HepG2 (cell line): ENCODE data around the gene SH3D21. TPM values are rescaled to one million over a fixed set of nuclear protein-coding genes. Genes with fewer than 3 reads are reported as not detected.

Experiments
- BRD4 ChIP-seq: sonication (generic); formaldehyde crosslinking; IDR thresholded peaks from 2 replicates; pipeline ENCODE4 v1.4.0; 2020; ENCODE audit warnings: missing genetic modification reagents
- CEBPB ChIP-seq: IDR thresholded peaks from 2 replicates; pipeline ENCODE4 v1.6.1; 2011; ENCODE audit warnings: low read depth, low read length, improper control_type of control experiment, borderline replicate concordance
- GMEB2 ChIP-seq: IDR thresholded peaks from 2 replicates; pipeline ENCODE4 v1.6.1; 2016; ENCODE audit warnings: missing biosample characterization, missing genetic modification reagents, low read depth
- HNRNPL ChIP-seq: fragments of 200-400 bp; formaldehyde crosslinking; IDR thresholded peaks from 2 replicates; pipeline ENCODE4 v1.6.1; 2017; ENCODE audit warnings: mild to moderate bottlenecking, low read depth, low read length
- KAT2B ChIP-seq: fragments of 150-350 bp; IDR thresholded peaks from 2 replicates; pipeline ENCODE4 v1.6.1; 2014; ENCODE audit warnings: low read depth, low read length, borderline replicate concordance
- KDM2A ChIP-seq: sonication (generic); formaldehyde crosslinking; IDR thresholded peaks from 2 replicates; pipeline ENCODE4 v1.4.0; 2020; ENCODE audit warnings: low read depth, missing genetic modification reagents, borderline replicate concordance
- KDM5B ChIP-seq: sonication (generic); formaldehyde crosslinking; IDR thresholded peaks from 2 replicates; pipeline ENCODE4 v1.4.0; 2020; ENCODE audit warnings: missing genetic modification reagents, mild to moderate bottlenecking, borderline replicate concordance
- NBN ChIP-seq: fragments of 450-650 bp; conservative IDR thresholded peaks from 2 replicates; pipeline ENCODE4 v1.6.1; 2017
- PRPF4 ChIP-seq: fragments of 200-400 bp; formaldehyde crosslinking; IDR thresholded peaks from 2 replicates; pipeline ENCODE4 v1.6.1; 2016; ENCODE audit warnings: low read length, low read depth; ENCODE audit not compliant: poor library complexity, severe bottlenecking
- RERE ChIP-seq: IDR thresholded peaks from 2 replicates; pipeline ENCODE4 v1.6.1; 2016; ENCODE audit warnings: low read depth, missing genetic modification reagents, missing compliant biosample characterization
- RFX5 ChIP-seq: IDR thresholded peaks from 2 replicates; pipeline ENCODE4 v1.6.1; 2011; ENCODE audit warnings: low read depth, low read length, improper control_type of control experiment
- RFXAP ChIP-seq: sonication (generic); formaldehyde crosslinking; IDR thresholded peaks from 2 replicates; pipeline ENCODE4 v1.4.0; 2020; ENCODE audit warnings: missing genetic modification reagents, borderline replicate concordance
- ZFP41 ChIP-seq: sonication (generic); formaldehyde crosslinking; IDR thresholded peaks from 2 replicates; pipeline ENCODE4 v1.4.0; 2020; ENCODE audit warnings: mild to moderate bottlenecking, missing genetic modification reagents, borderline replicate concordance
- ZIK1 ChIP-seq: sonication (generic); formaldehyde crosslinking; IDR thresholded peaks from 2 replicates; pipeline ENCODE4 v1.5.0; 2020; ENCODE audit warnings: mild to moderate bottlenecking, low read depth, missing genetic modification reagents, borderline replicate concordance
- ZNF101 ChIP-seq: sonication (generic); formaldehyde crosslinking; IDR thresholded peaks from 2 replicates; pipeline ENCODE4 v1.4.0; 2020; ENCODE audit warnings: mild to moderate bottlenecking, low read depth, missing genetic modification reagents, borderline replicate concordance
- ZNF589 ChIP-seq: sonication (generic); formaldehyde crosslinking; conservative IDR thresholded peaks from 2 replicates; pipeline ENCODE4 v1.8.0; 2022; ENCODE audit warnings: mild to moderate bottlenecking, moderate library complexity, missing genetic modification reagents
- ZNF598 ChIP-seq: sonication (generic); formaldehyde crosslinking; IDR thresholded peaks from 2 replicates; pipeline ENCODE4 v1.5.1; 2020; ENCODE audit warnings: mild to moderate bottlenecking, missing genetic modification reagents, borderline replicate concordance
- ZNF619 ChIP-seq: sonication (generic); formaldehyde crosslinking; IDR thresholded peaks from 2 replicates; pipeline ENCODE4 v1.4.0; 2020; ENCODE audit warnings: mild to moderate bottlenecking, missing genetic modification reagents
- ZNF772 ChIP-seq: sonication (generic); formaldehyde crosslinking; IDR thresholded peaks from 2 replicates; pipeline ENCODE4 v1.5.0; 2020; ENCODE audit warnings: mild to moderate bottlenecking, missing genetic modification reagents
- polyA plus RNA-seq, 8 experiments: library from polyadenylated mRNA; depleted of rRNA in 3 of 8; stranded (reverse) in 7 of 8; unstranded in 1 of 8; fragments of >200 nt; fragmentation: Illumina TruSeq in 4 of 8; extraction: Trizol in 4 of 8; gene quantifications; 2 replicates each; pipeline versions ENCODE4 v1.2.1 to v1.2.3, GENCODE V29; 2011 to 2016; ENCODE audit warnings: low read depth in 4 of 8, missing spikeins in 1 of 8, mixed read lengths in 1 of 8; ENCODE audit not compliant: insufficient read depth in 1 of 8
- total RNA-seq, 5 experiments: library from RNA; depleted of rRNA; stranded (reverse); fragments of >200 nt; fragmentation: Illumina TruSeq; extraction: Trizol; gene quantifications; 2 replicates each; pipeline ENCODE4 v1.2.3, GENCODE V29; 2016; ENCODE audit warnings: low read depth in 1 of 5
- TF ChIP-seq, protein P1 (sequence below): IDR thresholded peaks from 2 replicates; pipeline ENCODE4 v1.6.1; 2012; ENCODE audit warnings: inconsistent platforms
- TF ChIP-seq, protein P2 (sequence below): sonication (generic); formaldehyde crosslinking; IDR thresholded peaks from 2 replicates; pipeline ENCODE4 v1.9.0; 2021; ENCODE audit warnings: missing genetic modification reagents, mild to moderate bottlenecking, borderline replicate concordance

SH3D21 gene
- total and polyA plus RNA-seq, 2 of the 13 experiments (the other 11 are each of a cell fraction or from before 2014, with no cell fraction given): 5.1 to 8.6 TPM

DNA sequence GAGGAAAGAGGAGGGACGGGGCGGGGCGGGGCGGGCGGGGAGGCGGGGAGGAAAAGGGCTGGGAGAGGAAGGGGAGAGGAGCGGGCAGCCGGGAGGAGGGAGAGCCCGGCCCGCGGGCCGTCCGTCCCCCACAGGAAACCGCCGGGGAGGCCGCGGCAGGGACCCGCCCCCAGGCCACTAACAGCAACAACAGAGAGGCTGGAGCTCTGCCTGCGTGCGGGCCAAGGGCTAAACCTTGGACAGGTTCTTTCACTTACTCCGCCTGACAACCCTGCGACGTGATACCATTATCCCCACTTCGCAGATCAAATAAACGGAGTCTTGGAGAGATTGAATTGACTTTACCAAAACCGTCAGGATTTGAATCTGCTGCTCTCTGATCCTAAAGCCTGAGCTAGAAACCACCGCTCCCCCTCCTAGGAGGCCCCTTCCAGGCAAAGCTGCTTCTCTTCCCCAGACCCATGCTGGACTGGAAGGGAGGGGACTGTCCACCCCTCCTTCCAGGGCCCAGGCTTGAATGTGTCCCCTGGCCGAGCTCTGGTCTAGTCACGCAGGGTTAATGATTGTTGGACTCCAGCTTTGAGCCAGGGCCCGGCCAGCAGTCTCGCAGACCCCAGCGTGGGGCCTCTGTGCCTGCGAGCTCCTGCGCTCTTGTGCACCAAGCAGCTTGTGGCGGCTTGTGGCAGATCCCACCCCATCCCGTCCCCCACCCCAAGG is 17.6 kb downstream of the SH3D21 start, which contains the start of gene EVA1B (continued):
- TF ChIP-seq KDM5B (peak; percentile 70; the same call in 1 of the 2 replicates), BRD4 (0 out of 2 replicates have a peak, but pooled peaks have one; percentile 40), ZNF589 (CRISPR knock-in tag) (no peak), KAT2B (no peak), RFXAP (CRISPR knock-in tag) (no peak), GMEB2 (no peak), ZNF619 (CRISPR knock-in tag) (0 out of 2 replicates have a peak, but pooled peaks have one; percentile 34), CEBPB (no peak), ZNF101 (no peak), ZIK1 (no peak), RFX5 (no peak), ZFP41 (CRISPR knock-in tag) (no peak), ZNF772 (CRISPR knock-in tag) (peak; percentile 60), HNRNPL (no peak), RERE (CRISPR knock-in tag) (no peak), NBN (no peak), KDM2A (peak; percentile 90), PRPF4 (no peak), ZNF598 (CRISPR knock-in tag) (peak; percentile 73; the same call in 1 of the 2 replicates)
- TF ChIP-seq, protein P1, sequence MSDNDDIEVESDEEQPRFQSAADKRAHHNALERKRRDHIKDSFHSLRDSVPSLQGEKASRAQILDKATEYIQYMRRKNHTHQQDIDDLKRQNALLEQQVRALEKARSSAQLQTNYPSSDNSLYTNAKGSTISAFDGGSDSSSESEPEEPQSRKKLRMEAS: peak; percentile 31; the same call in 1 of the 2 replicates
- TF ChIP-seq, protein P2, sequence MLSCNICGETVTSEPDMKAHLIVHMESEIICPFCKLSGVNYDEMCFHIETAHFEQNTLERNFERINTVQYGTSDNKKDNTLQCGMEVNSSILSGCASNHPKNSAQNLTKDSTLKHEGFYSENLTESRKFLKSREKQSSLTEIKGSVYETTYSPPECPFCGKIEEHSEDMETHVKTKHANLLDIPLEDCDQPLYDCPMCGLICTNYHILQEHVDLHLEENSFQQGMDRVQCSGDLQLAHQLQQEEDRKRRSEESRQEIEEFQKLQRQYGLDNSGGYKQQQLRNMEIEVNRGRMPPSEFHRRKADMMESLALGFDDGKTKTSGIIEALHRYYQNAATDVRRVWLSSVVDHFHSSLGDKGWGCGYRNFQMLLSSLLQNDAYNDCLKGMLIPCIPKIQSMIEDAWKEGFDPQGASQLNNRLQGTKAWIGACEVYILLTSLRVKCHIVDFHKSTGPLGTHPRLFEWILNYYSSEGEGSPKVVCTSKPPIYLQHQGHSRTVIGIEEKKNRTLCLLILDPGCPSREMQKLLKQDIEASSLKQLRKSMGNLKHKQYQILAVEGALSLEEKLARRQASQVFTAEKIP (CRISPR knock-in tag): no peak
